MM.1S (cell line): ENCODE results near the gene GNAL.

Experiments used
- DNase-seq: peaks from one replicate; pipeline ENCODE4 v3.0.0-alpha.2; 2015
- H2AFZ ChIP-seq: fragments of 300-600 bp; sonication (generic); 2 replicates; pipeline ENCODE4 v1.6.0; 2016; ENCODE audit warnings: antibody characterized with exemption, low read length
- H3F3A ChIP-seq: fragments of 300-600 bp; sonication (generic); 2 replicates; pipeline ENCODE4 v1.6.1; 2016; ENCODE audit warnings: mild to moderate bottlenecking, antibody characterized with exemption, low read length, moderate library complexity, mixed read lengths; ENCODE audit not compliant: insufficient read depth
- H3K27ac ChIP-seq: fragments of 300-600 bp; sonication (generic); 2 replicates; pipeline ENCODE4 v1.5.1; 2016; ENCODE audit warnings: mild to moderate bottlenecking, low read length
- H3K27me3 ChIP-seq: fragments of 300-600 bp; sonication (generic); replicated peaks from 2 replicates; pipeline ENCODE4 v1.6.0; 2016; ENCODE audit warnings: low read length; ENCODE audit not compliant: insufficient read depth
- H3K36me3 ChIP-seq: fragments of 300-600 bp; sonication (generic); replicated peaks from 2 replicates; pipeline ENCODE4 v1.6.1; 2016; ENCODE audit warnings: mild to moderate bottlenecking, low read length, mixed read lengths; ENCODE audit not compliant: insufficient read depth
- H3K4me1 ChIP-seq: fragments of 300-600 bp; sonication (generic); 2 replicates; pipeline ENCODE4 v1.6.1; 2016; ENCODE audit warnings: low read length, mixed read lengths
- H3K4me2 ChIP-seq: fragments of 300-600 bp; sonication (generic); 2 replicates; pipeline ENCODE4 v1.6.0; 2016; ENCODE audit warnings: low read depth, low read length
- H3K4me3 ChIP-seq: fragments of 300-600 bp; sonication (generic); 2 replicates; pipeline ENCODE4 v1.5.1; 2016; ENCODE audit warnings: low read length, mixed read lengths
- H3K79me2 ChIP-seq: fragments of 300-600 bp; sonication (generic); 2 replicates; pipeline ENCODE4 v1.6.1; 2016; ENCODE audit warnings: mixed run types, low read length, mixed read lengths
- H3K9ac ChIP-seq: fragments of 300-600 bp; sonication (generic); 2 replicates; pipeline ENCODE4 v1.6.1; 2016; ENCODE audit warnings: low read length, mixed read lengths
- H3K9me2 ChIP-seq: fragments of 300-600 bp; sonication (generic); replicated peaks from 2 replicates; pipeline ENCODE4 v1.6.1; 2016; ENCODE audit warnings: mild to moderate bottlenecking, low read length, mixed read lengths; ENCODE audit not compliant: insufficient read depth
- H3K9me3 ChIP-seq: fragments of 300-600 bp; sonication (generic); replicated peaks from 2 replicates; pipeline ENCODE4 v1.6.1; 2016; ENCODE audit warnings: mild to moderate bottlenecking, low read length, mixed read lengths; ENCODE audit not compliant: insufficient read depth
- H4K20me1 ChIP-seq: fragments of 300-600 bp; sonication (generic); 2 replicates; pipeline ENCODE4 v1.6.1; 2016; ENCODE audit warnings: mild to moderate bottlenecking, low read length, moderate library complexity, mixed read lengths; ENCODE audit not compliant: insufficient read depth
- EZH2 ChIP-seq: fragments of 300-600 bp; sonication (generic); optimal IDR thresholded peaks from 2 replicates; pipeline ENCODE3; 2017; ENCODE audit warnings: low read depth, mild to moderate bottlenecking, antibody characterized with exemption, low read length, mixed read lengths
- EZH2phosphoT487 ChIP-seq: fragments of 300-600 bp; sonication (generic); IDR thresholded peaks from 2 replicates; pipeline ENCODE4 v1.6.1; 2018; ENCODE audit warnings: antibody characterized with exemption, low read length
- TF ChIP-seq, protein P1 (sequence below): fragments of 300-600 bp; sonication (generic); IDR thresholded peaks from 2 replicates; pipeline ENCODE4 v1.5.1; 2016; ENCODE audit warnings: antibody characterized with exemption, low read length, mixed read lengths

The GNAL gene

DNA sequence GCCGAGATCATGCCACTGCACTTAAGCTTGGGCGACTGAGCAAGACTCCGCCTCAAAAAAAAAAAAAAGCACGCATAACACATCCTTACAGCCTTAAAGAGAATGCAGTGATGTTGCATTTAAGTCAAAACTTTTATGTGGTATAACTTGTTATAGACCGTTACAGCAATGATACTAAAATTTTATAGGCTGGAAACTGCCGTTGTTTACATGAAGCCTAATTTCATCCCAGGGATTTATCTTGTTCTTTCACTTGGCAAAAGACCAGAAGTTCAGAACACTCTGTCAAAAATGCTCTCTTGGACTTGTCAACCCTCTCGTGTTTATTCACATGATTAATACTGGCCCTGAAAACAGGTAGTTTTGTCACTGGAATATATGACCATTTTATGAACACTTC, 7.4 kb downstream of the GNAL start:
- Histone ChIP-seq H3K4me2 (no peak overlapping the region), H4K20me1 (no peaks in the 10 kb centered on the region), H2AFZ (no peak overlapping the region), H3K27me3 (no peaks in the 10 kb centered on the region), H3K4me3 (no peak overlapping the region), H3K9me3 (no peaks in the 10 kb centered on the region), H3K9ac (no peak overlapping the region), H3K27ac (no peak overlapping the region), H3K4me1 (no peaks in the 10 kb centered on the region), H3F3A (no peaks in the 10 kb centered on the region), H3K36me3 (no peaks in the 10 kb centered on the region), H3K9me2 (no peaks in the 10 kb centered on the region), H3K79me2 (no peaks in the 10 kb centered on the region)
- TF ChIP-seq, protein P1, sequence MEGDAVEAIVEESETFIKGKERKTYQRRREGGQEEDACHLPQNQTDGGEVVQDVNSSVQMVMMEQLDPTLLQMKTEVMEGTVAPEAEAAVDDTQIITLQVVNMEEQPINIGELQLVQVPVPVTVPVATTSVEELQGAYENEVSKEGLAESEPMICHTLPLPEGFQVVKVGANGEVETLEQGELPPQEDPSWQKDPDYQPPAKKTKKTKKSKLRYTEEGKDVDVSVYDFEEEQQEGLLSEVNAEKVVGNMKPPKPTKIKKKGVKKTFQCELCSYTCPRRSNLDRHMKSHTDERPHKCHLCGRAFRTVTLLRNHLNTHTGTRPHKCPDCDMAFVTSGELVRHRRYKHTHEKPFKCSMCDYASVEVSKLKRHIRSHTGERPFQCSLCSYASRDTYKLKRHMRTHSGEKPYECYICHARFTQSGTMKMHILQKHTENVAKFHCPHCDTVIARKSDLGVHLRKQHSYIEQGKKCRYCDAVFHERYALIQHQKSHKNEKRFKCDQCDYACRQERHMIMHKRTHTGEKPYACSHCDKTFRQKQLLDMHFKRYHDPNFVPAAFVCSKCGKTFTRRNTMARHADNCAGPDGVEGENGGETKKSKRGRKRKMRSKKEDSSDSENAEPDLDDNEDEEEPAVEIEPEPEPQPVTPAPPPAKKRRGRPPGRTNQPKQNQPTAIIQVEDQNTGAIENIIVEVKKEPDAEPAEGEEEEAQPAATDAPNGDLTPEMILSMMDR: no peak
- no peak for TF ChIP-seq EZH2phosphoT487
- TF ChIP-seq EZH2: no peak
- no peak for DNase-seq

DNA sequence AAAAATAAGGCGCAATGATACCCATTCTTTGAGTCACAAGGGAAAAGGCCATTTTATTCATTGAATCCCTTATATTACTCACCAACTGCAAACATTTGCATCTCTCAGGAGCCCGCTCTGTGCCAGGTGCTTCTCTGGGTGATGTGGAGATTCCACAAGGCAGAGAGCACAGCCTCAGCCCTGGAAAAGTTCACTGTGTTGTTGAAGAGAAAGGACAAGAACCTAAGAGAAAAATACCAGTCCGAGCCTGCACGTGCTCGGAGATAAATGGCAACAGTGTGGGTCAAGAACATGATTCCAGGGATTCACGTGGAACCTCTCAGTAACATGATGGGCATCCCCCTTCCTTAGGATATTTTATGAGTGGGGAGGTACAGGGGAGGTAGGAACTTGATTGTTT, 11.8 kb downstream of the GNAL start:
- no peaks in the 10 kb centered on the region for H3K9me2 ChIP-seq
- no peak for TF ChIP-seq EZH2phosphoT487
- TF ChIP-seq EZH2: no peak
- TF ChIP-seq, protein P1: no peak
- no peaks in the 10 kb centered on the region for H3F3A ChIP-seq
- no peaks in the 10 kb centered on the region for H3K9me3 ChIP-seq
- no peak for DNase-seq
- no peak overlapping the region for H2AFZ ChIP-seq
- no peaks in the 10 kb centered on the region for H3K27me3 ChIP-seq
- no peaks in the 10 kb centered on the region for H3K79me2 ChIP-seq
- H3K4me1 ChIP-seq: no peaks in the 10 kb centered on the region
- no peak overlapping the region for H3K27ac ChIP-seq
- no peak overlapping the region for H3K4me2 ChIP-seq
- no peaks in the 10 kb centered on the region for H3K36me3 ChIP-seq
- no peaks in the 10 kb centered on the region for H4K20me1 ChIP-seq
- H3K4me3 ChIP-seq: no peak overlapping the region
- H3K9ac ChIP-seq: no peak overlapping the region

DNA sequence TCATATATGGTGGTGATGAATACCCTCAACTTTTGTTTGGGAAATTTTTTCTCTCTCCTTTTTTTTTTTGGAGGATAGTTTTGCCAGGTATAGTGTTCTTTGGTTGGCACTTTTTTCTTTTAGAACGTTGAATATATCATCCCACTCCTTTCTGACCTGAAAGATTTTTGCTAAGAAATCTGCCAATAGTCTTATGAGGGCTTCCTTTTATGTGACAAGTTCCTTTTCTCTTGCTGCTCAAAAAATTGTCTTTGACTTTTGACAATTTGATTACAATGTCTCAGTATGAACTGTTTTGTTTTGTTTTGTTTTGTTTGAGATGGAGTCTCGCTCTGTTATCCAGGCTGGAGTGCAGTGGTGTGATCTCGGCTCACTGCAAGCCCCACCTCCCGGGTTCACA, 21.5 kb downstream of the GNAL start:
- no peaks in the 10 kb centered on the region for H4K20me1 ChIP-seq
- no peaks in the 10 kb centered on the region for H3F3A ChIP-seq
- no peaks in the 10 kb centered on the region for H3K9me3 ChIP-seq
- H3K9ac ChIP-seq: no peak overlapping the region
- H2AFZ ChIP-seq: no peak overlapping the region
- H3K36me3 ChIP-seq: no peaks in the 10 kb centered on the region
- H3K4me1 ChIP-seq: no peaks in the 10 kb centered on the region
- H3K9me2 ChIP-seq: no peaks in the 10 kb centered on the region
- no peak overlapping the region for H3K4me2 ChIP-seq
- H3K27me3 ChIP-seq: no peaks in the 10 kb centered on the region
- H3K79me2 ChIP-seq: no peaks in the 10 kb centered on the region
- no peak for DNase-seq
- TF ChIP-seq EZH2: no peak
- no peak for TF ChIP-seq EZH2phosphoT487
- TF ChIP-seq, protein P1: no peak
- no peak overlapping the region for H3K4me3 ChIP-seq
- H3K27ac ChIP-seq: no peak overlapping the region
